ENCODE data around the gene SZT2.
"Not testable (repeated sequence)": the region's sequence is repeated elsewhere in the genome, so short reads cannot be mapped to it uniquely, and the experiment has no call there.

Gene SZT2

GRCh38 chr1:43454270-43455011 is 64.7 kb downstream of the SZT2 start:
- DNase-seq (ENCODE audit: low spot score) = peak; percentile 79

GRCh38 chr1:43455213-43455889 is 65.7 kb downstream of the SZT2 start:
- no peak for DNase-seq (ENCODE audit: low spot score)

- not testable (repeated sequence) for DNase-seq (ENCODE audit: low spot score)
These were observed 68.7 kb downstream of the SZT2 start for GRCh38 chr1:43458379-43458778.

- DNase-seq (ENCODE audit: low spot score) = no peak
These were observed 71.4 kb downstream of the SZT2 start for GRCh38 chr1:43460988-43461693.

GRCh38 chr1:43463479-43463878 is 73.8 kb downstream of the SZT2 start:
- no peak for DNase-seq (ENCODE audit: low spot score)

- no peak for DNase-seq (ENCODE audit: low spot score)
These were observed 75.2 kb downstream of the SZT2 start for GRCh38 chr1:43464681-43465504.

- DNase-seq (ENCODE audit: low spot score) = no peak
These were observed 75.9 kb downstream of the SZT2 start for GRCh38 chr1:43465505-43466067.

GRCh38 chr1:43466403-43466802 is 76.7 kb downstream of the SZT2 start:
- DNase-seq (ENCODE audit: low spot score) = no peak

GRCh38 chr1:43468414-43468813 is 78.7 kb downstream of the SZT2 start:
- DNase-seq (ENCODE audit: low spot score) = no peak

- DNase-seq (ENCODE audit: low spot score) = no peak
These were observed 80.2 kb downstream of the SZT2 start for GRCh38 chr1:43469932-43470331.

- no peak for DNase-seq (ENCODE audit: low spot score)
These were observed 82.4 kb downstream of the SZT2 start for GRCh38 chr1:43472087-43472462.

- DNase-seq (ENCODE audit: low spot score) = not testable (repeated sequence)
These were observed 82.9 kb downstream of the SZT2 start for GRCh38 chr1:43472463-43473151.

- DNase-seq (ENCODE audit: low spot score) = no peak
These were observed 83.8 kb downstream of the SZT2 start for GRCh38 chr1:43473463-43473862.

- not testable (repeated sequence) for DNase-seq (ENCODE audit: low spot score)
These were observed 86.1 kb downstream of the SZT2 start for GRCh38 chr1:43475611-43476401.

- no peak for DNase-seq (ENCODE audit: low spot score)
These were observed 88.0 kb downstream of the SZT2 start for GRCh38 chr1:43477716-43478115.

- no peak for DNase-seq (ENCODE audit: low spot score)
These were observed 89.7 kb downstream of the SZT2 start for GRCh38 chr1:43479414-43479813.

GRCh38 chr1:43481491-43481890 is 91.8 kb downstream of the SZT2 start:
- no peak for DNase-seq (ENCODE audit: low spot score)

- no peak for DNase-seq (ENCODE audit: low spot score)
These were observed 92.5 kb downstream of the SZT2 start for GRCh38 chr1:43482215-43482614.

GRCh38 chr1:43484367-43484766 is 94.7 kb downstream of the SZT2 start:
- no peak for DNase-seq (ENCODE audit: low spot score)

GRCh38 chr1:43488165-43488564 is 98.5 kb downstream of the SZT2 start:
- no peak for DNase-seq (ENCODE audit: low spot score)

Data from putamen (tissue), 1 donor.